ENCODE measurements around the gene SMURF1.

Gene SMURF1

DNA sequence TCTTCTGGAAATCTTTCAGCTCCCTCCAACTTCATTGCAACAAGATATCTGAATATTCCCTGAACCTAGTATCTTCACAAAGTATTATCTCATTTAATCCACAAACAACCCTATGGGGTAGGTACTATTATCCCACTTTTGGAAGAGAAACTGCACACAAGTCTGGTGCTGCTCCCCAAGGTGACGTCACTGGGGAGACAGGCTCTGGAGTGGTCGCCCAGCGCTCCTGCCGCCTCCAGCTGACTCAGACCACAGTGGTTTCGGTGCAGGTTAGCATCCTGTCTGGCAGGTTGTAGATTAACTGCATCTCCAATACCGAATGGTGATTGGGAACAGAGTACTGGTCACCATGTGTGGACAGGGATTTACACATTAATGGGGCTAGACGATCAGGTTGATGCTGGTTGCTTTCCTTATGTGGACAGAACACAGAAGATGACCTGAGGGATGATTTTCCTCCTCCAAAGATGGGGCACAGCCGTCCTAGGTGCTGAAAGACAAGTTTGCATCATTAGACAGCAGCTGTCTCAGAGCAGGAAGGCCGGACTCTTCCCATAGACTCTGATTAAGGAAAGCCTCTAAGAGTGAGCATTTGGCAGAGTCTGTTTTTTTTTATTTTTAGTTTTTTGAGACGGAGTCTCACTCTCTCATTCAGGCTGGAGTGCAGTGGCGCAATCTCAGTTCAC is 137.0 kb downstream of the SMURF1 start:
- in situ Hi-C loops (cut with MboI; ENCODE audit: low pct_unique_long_range_greater_than_20kb, low sequenced_read_pairs, unreplicated experiment) = no loop called here
- TF ChIP-seq, protein P1, sequence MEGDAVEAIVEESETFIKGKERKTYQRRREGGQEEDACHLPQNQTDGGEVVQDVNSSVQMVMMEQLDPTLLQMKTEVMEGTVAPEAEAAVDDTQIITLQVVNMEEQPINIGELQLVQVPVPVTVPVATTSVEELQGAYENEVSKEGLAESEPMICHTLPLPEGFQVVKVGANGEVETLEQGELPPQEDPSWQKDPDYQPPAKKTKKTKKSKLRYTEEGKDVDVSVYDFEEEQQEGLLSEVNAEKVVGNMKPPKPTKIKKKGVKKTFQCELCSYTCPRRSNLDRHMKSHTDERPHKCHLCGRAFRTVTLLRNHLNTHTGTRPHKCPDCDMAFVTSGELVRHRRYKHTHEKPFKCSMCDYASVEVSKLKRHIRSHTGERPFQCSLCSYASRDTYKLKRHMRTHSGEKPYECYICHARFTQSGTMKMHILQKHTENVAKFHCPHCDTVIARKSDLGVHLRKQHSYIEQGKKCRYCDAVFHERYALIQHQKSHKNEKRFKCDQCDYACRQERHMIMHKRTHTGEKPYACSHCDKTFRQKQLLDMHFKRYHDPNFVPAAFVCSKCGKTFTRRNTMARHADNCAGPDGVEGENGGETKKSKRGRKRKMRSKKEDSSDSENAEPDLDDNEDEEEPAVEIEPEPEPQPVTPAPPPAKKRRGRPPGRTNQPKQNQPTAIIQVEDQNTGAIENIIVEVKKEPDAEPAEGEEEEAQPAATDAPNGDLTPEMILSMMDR (IDR thresholded peaks at IDR 0.05; ENCODE audit: extremely low read depth, insufficient read depth, missing control alignments) = no peak

DNA sequence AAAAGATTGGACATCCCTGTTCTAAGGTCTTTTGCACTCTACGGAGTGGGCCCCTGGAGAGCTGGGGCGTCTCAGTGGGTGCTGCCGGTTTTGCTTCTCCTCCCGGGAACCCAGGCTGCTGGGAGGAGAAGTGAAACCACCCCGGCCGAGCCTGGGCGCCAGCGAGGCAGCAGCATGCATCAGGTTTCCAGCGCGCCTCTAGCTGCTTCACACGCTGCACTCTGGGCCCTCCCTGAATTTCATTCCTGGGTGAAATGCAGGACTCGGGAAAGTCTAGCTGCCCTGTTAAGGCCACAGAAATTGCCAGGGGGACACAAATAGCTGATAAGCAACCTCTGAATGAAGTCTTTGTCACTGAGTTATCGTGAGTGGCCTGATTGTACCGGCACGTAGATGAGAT is 138.1 kb downstream of the SMURF1 start:
- no peak for DNase-seq (ENCODE audit: low spot score)
- in situ Hi-C loops (cut with MboI; ENCODE audit: low pct_unique_long_range_greater_than_20kb, low sequenced_read_pairs, unreplicated experiment) = no loop called here
- TF ChIP-seq, protein P1 (IDR thresholded peaks at IDR 0.05; ENCODE audit: extremely low read depth, insufficient read depth, missing control alignments) = no peak

More for the DNA sequence above, 137.0 kb downstream of the SMURF1 start:
- no peak for DNase-seq (ENCODE audit: low spot score)

DNA sequence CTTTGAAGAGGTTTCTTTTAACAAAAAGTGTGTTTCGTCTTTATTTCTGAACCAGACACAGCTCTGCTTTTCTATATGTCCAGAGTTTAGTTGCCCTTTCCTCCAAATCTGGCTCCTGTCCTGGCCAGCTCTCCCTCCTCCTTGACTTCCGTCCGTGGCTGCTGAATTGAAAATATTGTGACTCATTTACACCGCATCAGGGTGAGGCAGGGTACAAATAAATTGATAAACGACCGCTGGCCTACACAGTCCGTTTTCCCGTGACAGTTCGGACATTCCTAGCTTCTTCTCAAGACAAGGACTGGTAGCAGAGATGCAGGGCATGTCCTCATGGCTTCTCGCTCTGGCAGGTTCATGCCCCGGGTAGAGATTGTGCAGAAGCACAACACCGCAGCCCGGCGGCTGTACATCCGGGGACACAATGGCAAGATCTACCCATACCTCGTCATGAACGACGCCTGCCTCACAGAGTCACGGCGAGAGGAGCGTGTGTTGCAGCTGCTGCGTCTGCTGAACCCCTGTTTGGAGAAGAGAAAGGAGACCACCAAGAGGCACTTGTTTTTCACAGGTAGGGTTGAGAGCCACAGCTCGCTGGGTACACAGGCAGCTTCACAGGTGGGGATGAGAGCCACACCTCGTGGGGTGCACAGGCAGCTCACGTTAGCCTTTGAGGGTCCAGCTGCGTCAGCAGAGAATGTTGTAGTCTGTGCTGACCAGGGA is 139.0 kb downstream of the SMURF1 start:
- TF ChIP-seq, protein P1 (IDR thresholded peaks at IDR 0.05; ENCODE audit: extremely low read depth, insufficient read depth, missing control alignments) = no peak
- in situ Hi-C loops (cut with MboI; ENCODE audit: low pct_unique_long_range_greater_than_20kb, low sequenced_read_pairs, unreplicated experiment) = no loop called here
- no peak for DNase-seq (ENCODE audit: low spot score)

DNA sequence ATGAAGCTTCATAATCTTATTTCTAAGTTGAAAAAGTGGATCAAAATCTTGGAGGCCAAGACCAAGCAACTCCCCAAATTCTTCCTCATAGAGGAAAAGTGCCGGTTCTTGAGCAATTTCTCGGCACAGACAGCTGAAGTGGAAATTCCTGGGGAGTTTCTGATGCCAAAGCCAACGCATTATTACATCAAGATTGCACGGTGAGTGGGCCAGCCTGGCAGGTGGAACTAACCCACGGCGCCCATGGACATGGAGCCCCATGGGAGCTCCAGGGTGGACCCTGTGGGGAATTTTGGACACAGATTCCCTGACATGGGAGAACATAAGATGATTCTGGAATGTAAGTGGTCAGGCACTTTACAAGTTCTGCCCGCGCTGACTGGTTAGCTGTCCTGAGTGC is 139.7 kb downstream of the SMURF1 start:
- in situ Hi-C loops (cut with MboI; ENCODE audit: low pct_unique_long_range_greater_than_20kb, low sequenced_read_pairs, unreplicated experiment) = no loop called here
- no peak for DNase-seq (ENCODE audit: low spot score)
- TF ChIP-seq, protein P1 (IDR thresholded peaks at IDR 0.05; ENCODE audit: extremely low read depth, insufficient read depth, missing control alignments) = no peak

DNA sequence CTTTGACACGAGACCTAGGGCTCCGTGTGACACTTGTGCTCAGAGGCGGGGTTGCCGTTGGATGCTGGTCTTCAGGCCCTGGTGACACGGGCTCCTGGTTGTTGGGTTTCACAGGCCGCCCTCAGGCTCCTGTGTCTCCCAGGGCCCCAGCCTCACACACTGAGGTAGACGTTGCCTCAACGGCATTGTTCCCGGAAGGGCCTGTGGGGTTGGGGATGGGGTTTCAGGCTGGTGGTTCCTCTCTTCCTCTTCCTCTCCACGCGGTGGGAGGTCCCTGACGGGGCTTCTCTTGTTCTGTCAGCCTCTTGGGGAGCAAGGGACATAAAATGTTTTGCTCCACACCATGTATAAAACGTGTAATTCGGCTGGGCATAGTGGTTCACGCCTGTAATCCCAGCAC is 140.5 kb downstream of the SMURF1 start:
- in situ Hi-C loops (cut with MboI; ENCODE audit: low pct_unique_long_range_greater_than_20kb, low sequenced_read_pairs, unreplicated experiment) = no loop called here
- TF ChIP-seq, protein P1 (IDR thresholded peaks at IDR 0.05; ENCODE audit: extremely low read depth, insufficient read depth, missing control alignments) = no peak
- DNase-seq (ENCODE audit: low spot score) = no peak

DNA sequence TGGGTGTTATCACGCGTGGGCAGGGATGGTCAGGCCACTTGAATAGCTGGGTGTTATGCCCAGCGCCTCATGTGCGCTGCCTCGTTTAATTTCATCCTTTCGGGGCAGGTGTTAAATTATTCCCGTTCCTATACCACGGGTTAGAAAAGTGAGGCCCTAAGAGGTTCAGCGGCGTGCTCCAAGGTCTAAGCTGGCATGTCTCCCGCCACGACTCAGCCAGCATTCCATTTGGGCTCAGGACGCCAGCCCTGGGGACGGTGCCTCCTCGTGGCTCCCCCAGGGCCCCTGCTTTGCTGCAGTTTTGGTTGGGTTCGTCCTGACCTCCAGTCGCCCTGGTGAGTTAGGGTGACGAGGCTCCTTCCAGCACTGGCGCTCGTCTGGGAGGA is 141.1 kb downstream of the SMURF1 start:
- in situ Hi-C loops (cut with MboI; ENCODE audit: low pct_unique_long_range_greater_than_20kb, low sequenced_read_pairs, unreplicated experiment) = no loop called here

More for the DNA sequence above, 141.1 kb downstream of the SMURF1 start:
- TF ChIP-seq, protein P1 (IDR thresholded peaks at IDR 0.05; ENCODE audit: extremely low read depth, insufficient read depth, missing control alignments) = no peak
- DNase-seq (ENCODE audit: low spot score) = no peak
